Skin of body (tissue), 2 donors: ENCODE data around the gene PVR. TPM values are rescaled to one million over a fixed set of nuclear protein-coding genes. Genes with fewer than 3 reads are reported as not detected.
"Not testable (repeated sequence)": the region's sequence is repeated elsewhere in the genome, so short reads cannot be mapped to it uniquely, and the experiment has no call there.

Experiments
- DNase-seq: peaks from one replicate; lab custom pipeline; 2025; lab: John Stamatoyannopoulos, UW
- total RNA-seq: library from RNA; depleted of rRNA; stranded (reverse); fragments of >200 nt; gene quantifications from one replicate; pipeline ENCODE4 v1.2.3, GENCODE V29; 2014

PVR gene
- total RNA-seq, result 18.8 TPM

- DNase-seq, result no peak
These were observed at the start of gene PVR for GRCh38 chr19:44643605-44644401. Gene PVR (plus strand): TSS chr19:44643910. CDS start chr19:44644097, 187 bp downstream.

- no peak for DNase-seq
These were observed 47.1 kb upstream of the PVR start for GRCh38 chr19:44596428-44597130.

GRCh38 chr19:44597131-44597491 is 46.6 kb upstream of the PVR start:
- DNase-seq, result no peak

- no peak for DNase-seq
These were observed 45.4 kb upstream of the PVR start for GRCh38 chr19:44598355-44598754.

- DNase-seq, result no peak
These were observed 44.8 kb upstream of the PVR start for GRCh38 chr19:44598880-44599279.

- no peak for DNase-seq
These were observed 43.2 kb upstream of the PVR start for GRCh38 chr19:44600466-44600865.

- no peak for DNase-seq
These were observed 41.6 kb upstream of the PVR start for GRCh38 chr19:44602081-44602480.

- DNase-seq, result no peak
These were observed 40.3 kb upstream of the PVR start for GRCh38 chr19:44603201-44603945.

GRCh38 chr19:44604241-44604640 is 39.5 kb upstream of the PVR start:
- DNase-seq, result no peak

GRCh38 chr19:44605547-44605946 is 38.2 kb upstream of the PVR start:
- no peak for DNase-seq

- DNase-seq, result peak; percentile 22
These were observed 36.7 kb upstream of the PVR start for GRCh38 chr19:44607049-44607448.

GRCh38 chr19:44607917-44608316 is 35.8 kb upstream of the PVR start:
- no peak for DNase-seq

- DNase-seq, result no peak
These were observed 35.3 kb upstream of the PVR start for GRCh38 chr19:44608391-44608821.

GRCh38 chr19:44609219-44609618 is 34.5 kb upstream of the PVR start:
- DNase-seq, result no peak

GRCh38 chr19:44610497-44610896 is 33.2 kb upstream of the PVR start:
- DNase-seq, result not testable (repeated sequence)

- DNase-seq, result no peak
These were observed 31.9 kb upstream of the PVR start for GRCh38 chr19:44611812-44612295.

- no peak for DNase-seq
These were observed 30.2 kb upstream of the PVR start, which contains the start of gene IGSF23 for GRCh38 chr19:44613295-44614178. Gene IGSF23 (plus strand): TSS chr19:44613563. CDS start chr19:44613646, 83 bp downstream.

- no peak for DNase-seq
These were observed 29.4 kb upstream of the PVR start for GRCh38 chr19:44614313-44614712.

- no peak for DNase-seq
These were observed 27.9 kb upstream of the PVR start for GRCh38 chr19:44615863-44616247.

GRCh38 chr19:44617110-44617880 is 26.4 kb upstream of the PVR start:
- DNase-seq, result no peak
